GM19467 (cell line): ENCODE measurements around the gene GCLC.
"Not testable (repeated sequence)": the region's sequence is repeated elsewhere in the genome, so short reads cannot be mapped to it uniquely, and the experiment has no call there.

Experiments used
- ATAC-seq: cut with Tn5 transposase; IDR thresholded peaks from one replicate; pipeline ENCODE4 v1.9.1; 2021; ENCODE audit warnings: mild to moderate bottlenecking, moderate library complexity; ENCODE audit not compliant: unreplicated experiment

The GCLC gene

DNA sequence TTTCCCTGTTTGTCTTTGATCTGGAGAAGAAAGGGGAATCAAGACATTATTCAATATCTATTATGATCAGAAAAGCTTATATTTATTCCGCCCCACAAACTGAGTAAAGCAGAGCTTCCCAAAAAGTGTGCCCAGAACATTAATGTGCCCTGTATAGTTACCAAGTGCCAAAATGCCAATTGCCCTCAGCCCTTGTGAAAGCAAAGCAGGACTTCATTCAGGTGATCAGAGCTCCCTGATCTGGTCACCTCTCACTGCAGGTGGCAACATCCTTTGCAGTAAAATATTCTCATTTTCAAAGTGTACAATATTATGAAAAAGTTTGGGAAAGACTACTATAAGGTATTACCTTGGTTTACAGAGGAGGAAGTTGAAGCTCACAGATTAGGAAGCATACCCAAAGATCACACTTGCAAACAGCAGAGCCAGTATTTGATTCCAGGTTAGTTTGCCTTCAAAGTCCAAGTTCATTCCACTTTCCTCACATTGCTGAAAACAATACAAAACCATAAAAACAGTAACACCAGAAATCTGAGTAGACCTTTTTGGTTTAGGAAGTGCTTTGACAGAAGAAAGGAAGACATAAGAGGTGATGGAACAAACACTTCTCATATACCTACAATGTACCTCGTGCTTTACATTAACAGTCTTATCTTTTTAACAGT lies 19.6 kb upstream of the GCLC start:
- no peak for ATAC-seq

DNA sequence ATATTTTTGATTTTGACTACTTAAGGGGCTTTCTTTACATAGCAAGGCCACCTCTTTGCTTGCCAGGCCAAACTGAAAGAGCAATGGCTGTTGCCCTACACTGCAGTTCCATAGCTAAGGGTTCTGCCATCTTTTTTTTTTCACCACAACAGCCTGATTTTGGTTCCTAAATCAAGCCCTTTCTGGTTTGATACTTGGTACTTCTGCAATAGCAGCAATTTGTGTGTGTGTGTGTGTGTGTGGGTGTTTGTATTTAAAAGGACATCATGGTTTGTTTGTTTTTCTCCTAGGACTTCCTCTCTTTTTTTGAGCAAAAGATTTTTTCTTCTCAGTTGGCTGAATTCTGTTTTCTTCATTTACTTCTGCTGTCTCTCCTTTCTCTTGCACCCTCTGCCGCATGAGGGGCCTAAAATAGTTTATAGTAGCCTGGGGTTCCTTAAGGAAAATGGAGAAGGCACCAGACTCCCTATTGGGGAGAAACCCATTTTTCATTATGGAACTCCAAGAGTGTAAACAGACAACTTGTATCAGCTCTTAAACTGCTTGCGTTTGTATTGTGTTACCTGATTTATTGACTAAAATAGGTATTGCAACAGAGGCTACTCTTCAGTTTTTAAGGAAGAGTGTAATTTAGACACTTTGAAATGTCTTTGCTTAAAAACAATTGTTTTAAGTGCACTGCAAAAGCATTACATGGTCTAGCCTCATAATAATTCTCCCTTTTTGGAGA lies 12.2 kb upstream of the GCLC start:
- no peak for ATAC-seq

DNA sequence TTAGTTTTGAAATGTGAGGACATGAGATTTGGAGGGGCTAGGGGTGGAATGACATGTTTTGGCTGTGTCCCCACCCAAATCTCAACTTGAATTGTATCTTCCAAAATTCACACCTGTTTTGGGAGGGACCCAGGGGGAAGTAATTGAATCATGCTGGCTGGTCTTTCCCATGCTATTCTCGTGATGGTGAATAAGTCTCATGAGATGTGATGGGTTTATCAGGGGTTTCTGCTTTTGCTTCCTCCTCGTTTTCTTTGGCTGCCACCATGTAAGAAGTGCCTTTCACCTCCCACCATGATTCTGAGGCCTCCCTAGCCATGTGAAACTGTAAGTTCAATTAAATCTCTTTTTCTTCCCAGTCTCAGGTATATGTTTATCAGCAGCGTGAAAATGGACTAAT lies 8.7 kb upstream of the GCLC start:
- ATAC-seq: not testable (repeated sequence)

DNA sequence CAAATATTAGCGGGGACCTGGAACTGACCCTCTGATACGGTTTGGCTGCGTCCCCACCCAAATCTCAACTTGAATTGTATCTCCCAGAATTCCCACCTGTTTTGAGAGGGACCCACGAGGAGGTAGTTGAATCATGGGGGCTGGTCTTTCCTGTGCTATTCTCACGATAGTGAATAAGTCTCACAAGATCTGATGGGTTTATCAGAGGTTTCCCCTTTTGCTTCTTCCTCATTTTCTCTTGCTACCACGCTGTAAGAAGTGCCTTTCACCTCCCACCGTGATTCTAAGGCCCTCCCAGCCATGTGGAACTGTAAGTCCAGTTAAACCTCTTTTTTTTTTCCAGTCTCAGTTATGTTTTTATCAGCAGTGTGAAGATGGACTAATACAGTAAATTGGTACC lies 6.8 kb upstream of the GCLC start:
- ATAC-seq: not testable (repeated sequence)

DNA sequence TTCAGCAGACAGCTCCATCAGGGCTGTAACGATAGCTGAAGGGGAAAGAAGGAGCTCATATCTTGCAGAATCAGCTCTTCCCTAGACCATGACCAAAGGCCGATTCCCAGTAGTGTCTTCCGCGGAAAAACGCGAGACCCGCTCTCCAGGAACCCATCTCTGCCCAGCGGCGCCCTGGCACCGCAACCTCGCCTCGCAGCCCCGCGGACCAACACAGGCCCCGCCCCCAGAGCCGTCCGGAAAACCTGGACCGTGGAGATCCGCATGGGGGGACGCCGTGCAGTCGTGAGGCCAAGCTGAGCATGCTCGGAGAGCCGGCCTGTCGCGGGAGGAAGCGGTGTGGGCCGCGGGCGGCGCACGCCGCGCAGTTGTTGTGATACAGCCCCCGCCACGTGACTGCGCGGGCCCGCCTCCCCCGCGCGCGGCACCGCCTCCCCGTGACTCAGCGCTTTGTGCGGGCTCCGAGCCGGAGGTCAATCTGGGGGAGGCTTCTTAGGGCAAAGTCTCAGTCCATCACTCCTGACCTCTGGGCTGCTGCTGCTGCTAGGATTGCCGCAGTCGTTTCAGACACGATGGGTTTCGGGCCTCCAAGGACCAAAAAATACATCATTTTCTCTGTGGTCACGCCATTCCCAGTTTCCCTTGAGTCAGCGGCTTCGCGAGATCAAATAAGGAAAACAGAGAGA lies 3.1 kb upstream of the GCLC start:
- ATAC-seq: peak; percentile 80

DNA sequence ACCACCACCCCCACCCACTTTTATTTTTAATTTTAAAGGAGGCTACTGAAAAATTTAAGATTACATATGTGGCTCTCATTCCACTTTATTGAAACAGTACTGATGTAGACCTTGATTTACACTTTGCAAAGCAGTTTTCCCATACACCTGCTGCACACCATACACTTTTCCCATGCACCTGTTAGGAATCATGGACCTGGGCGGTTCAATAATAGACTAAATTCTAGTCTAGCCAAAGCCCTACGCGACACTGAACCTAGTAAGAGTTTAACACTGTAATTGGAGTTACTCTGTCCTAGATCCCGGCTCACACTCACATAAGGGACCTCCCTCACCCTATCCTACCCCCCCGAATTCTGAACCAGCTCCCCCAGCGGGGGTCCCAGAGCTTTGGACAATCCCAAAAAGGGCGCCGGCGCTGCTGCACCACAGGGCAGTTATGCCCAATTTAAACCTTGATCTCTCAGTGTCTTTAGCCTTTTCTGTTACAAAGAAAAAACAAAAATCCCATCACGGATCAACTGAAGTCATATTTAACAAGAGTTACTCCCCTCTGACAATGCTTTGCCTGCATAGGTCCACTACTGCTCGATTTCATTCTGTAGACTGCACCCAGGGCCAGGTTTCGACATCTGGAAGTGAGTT lies 2.4 kb upstream of the GCLC start:
- ATAC-seq: peak; percentile 6

DNA sequence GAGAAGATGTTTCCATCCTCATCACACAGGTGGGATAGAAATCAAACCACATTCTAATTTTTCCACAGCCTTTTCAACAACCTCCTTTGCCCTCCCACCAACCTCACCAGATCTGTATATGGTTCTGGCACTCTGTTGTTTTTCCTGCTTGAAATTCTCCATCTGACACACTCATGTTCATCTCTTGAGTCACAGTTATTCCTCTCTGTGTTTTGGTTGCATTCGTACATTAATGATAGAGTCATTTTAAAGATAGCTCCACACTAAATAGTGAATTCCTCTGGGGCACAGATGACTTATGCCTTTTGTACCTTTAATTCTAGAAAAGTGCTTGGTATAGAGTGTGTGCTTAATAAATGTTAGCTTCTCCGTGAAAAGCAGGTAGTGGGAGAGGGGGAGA lies 1.4 kb upstream of the GCLC start:
- ATAC-seq: no peak

DNA sequence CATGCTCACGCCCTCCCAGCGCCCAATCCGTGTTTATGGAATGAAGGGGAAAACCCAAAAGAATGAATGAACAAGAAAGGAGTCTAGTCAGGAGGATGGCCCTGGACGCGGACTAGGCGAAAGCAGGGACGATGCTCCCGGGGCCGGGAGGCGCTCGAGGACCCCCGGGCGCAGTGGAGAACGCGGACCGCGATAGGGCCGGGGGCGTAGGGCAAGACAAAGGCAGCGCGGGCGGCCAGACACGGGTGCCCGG lies 758 bp downstream of the GCLC start:
- ATAC-seq: no peak

DNA sequence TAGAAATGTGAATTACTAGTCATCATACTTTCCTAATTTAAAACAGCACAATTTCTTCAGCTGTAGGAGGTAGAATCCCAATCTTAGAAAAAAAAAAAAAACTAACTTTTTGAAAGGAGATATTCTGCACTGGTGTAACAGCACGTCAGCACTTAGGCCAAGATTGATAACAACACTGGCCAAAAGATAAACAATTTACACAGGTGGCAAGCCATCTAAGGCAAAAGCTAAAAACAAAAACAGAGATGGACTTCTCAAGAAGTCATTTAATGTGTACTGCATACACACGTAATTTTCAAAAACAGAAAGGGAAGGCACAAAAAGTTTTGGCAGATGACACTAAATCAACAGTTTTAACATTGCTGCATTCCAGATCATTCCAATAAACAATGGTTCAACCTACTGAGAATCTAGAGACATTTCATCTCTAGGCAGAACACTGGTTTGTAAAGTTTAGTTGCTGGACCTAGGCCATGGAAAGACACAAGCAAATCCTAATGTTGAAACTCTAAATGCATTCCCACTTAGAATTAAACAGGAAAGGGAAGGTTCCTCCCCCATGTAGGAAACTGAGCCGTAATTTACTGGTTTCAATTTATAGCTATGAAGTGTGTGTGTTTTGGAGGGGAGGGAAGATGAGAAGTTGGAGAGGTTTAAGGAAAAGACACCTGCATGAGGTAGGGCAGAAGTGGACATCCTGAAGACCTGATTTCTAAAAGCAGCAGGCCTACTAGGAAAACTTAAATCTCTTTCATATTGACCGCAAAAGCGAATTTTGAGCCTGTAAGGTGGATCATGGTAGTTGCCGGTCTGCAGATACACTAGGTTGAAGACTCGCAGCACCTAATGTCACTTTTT lies 1.3 kb downstream of the GCLC start:
- ATAC-seq: no peak

DNA sequence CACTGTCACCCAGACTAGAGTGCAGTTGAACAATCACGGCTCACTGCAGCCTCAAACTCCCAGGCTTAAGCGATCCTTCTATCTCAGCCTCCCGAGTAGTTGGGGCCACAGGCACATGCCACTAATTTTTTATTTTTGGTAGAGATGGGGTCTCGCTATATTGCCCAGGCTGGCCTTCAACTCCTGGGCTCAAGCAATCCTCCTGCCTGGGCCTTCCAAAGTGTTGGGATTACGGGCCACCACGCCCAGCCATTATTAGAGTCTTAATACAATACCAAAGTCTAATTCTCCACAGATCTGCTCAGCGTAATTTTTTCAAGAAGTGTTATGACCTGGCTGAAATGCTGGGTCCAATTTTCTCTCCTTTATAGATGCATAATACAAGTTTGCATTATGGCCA lies 3.0 kb downstream of the GCLC start:
- ATAC-seq: no peak

DNA sequence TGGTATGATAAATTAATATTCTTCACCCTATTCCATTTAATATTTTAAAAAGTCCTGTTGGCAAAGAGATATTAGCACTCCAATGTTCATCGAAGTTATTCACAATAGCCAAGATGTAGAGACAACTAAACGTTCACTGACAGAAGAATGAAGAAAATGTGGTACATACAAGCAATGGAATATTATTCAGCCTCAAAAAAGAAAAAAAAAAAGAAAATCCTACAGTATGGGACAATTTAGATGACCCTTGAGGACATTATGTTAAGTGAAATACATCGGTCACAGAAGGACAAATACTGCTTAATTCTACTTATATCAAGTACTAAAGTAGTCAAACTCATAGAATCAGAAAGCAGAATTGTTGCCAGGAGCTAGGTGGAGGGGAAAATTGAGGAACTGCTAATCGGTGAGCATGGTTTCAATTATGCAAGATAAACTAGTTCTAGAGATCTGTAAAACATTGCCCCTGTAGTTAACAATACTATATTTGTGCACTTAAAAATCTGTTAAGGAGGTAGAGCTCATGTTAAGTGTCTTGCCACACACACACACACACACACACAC lies 4.7 kb downstream of the GCLC start:
- no peak for ATAC-seq

DNA sequence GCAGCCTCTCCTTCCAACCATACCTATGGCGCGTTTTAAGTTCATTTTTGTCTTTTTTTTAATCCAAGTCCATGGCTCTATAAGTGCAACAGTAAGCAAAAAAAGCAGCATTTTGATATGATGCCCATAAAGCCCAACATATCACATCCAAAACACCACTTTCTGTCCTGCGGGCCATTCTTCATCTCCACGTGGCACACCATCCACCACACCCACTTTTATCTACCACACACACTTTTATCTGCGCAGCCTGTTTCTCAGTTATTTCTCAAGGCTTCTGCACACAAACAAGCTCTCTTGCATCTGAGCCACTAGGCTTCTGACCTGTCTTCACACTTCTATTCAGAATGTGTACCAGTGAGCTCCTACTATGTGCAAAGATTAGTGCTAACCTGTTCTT lies 5.3 kb downstream of the GCLC start:
- no peak for ATAC-seq

DNA sequence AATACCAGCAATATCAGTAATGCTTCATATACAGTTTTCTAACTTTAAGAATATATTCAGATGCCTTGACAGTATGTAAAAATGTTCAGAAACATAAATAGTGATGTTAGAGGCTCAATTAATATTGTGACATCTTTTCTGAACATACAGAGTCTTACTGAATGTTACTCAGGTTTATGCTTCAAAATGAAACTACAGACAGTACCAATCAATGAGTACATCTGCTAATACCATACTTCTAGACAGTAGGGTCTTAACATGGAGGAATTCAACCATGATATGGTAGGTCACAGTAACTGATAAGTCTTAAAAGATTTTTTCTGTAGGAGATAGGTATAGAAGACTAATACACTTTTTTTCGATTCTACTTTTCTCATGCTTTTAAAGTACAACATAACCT lies 8.3 kb downstream of the GCLC start:
- no peak for ATAC-seq

DNA sequence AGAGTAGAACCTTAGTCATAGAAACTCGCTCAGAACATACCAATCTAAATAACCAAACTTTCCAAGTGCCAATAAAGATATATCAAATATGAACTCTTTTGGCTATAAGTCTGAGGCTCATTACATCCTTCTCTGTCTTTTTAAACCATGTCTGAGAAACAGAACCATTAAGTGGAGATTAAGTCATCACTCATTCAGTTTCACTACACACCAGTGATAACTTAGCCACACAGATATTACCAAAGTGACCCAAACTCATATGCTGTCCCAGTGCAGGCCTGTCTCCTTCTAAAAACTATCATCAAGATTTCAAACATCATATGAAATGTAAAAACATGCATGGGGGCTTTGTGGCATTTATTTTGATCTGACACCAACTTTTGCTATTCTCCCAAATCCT lies 12.0 kb downstream of the GCLC start:
- no peak for ATAC-seq

DNA sequence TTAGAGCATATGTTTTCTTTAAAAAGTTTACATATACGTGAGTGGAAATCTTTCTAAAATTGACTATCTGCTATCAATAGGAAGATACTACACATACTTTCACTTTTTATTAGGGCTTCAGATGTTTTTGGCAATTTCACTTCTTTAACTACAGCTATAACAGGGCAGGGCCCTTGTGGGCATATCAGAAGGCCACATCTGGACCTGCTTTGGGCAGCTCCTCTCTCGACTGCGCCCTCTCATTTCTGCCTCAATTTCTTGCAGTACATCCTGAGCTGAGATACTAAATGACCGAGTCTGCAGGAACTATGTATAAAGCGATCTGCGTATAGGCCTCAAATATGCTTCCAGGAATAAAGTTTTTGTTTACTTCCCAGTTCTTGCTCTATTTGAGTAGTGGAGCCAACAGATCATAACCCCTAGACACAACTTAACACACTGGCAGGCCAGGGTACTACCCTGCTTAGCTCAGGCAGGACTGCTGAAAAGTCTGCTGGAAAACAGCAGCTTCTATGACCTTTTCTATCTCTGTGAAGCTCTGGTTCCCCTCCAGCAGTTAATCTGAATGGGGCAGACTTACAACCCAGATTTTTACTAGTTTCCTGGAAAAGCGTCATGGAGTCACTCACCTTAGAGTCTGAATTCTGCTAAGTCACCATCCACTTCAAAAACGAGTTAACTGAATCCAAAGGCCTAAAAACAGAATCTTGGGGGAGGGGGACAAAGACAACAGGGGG lies 12.7 kb downstream of the GCLC start:
- no peak for ATAC-seq

DNA sequence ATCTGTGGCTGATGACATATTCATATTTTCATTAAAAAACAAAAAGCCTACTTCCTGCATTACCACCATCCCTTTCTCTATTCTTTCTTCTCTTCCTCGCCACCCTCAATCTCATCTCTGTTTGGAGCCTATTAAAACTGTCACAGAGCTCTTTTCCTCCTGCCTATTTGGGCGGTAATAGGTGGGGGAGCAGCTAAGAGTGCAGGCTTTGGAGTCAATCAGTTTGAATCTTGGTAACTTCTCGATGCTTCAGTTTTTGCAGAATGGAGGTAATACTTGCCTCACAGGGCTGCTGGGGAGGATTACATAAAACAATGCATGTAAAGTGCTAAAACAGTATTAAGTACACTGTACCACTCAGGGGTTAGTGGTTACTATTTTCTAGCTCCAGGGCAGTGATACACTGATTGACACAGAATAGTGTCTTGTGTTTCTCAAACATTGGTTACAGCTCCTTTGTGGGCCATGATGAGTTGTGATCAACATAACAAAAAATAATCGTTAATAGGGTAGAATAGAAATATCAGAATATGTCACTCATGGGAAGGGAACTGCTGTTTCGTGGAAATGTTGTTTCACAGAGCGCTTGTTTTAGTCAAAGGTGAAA lies 14.0 kb downstream of the GCLC start:
- no peak for ATAC-seq

DNA sequence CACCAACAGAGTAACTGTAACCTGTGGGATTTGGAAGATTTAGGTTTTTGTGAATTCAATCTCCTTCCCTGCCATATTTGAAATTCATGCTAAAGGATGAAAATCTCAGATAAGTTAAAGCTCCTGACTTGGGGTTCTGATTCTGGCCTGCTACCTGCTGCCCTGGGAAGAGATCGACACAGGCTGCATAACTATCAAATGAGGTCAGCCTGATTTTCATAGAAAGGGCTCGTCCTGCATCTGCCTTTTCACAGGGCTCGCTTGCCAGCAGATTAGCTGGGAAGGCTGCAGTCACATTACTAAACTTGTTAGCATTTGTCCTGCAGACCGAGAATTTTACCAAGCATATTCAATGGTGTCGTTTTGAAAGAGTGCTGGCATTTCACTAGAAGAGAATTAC lies 14.6 kb downstream of the GCLC start:
- ATAC-seq: no peak

DNA sequence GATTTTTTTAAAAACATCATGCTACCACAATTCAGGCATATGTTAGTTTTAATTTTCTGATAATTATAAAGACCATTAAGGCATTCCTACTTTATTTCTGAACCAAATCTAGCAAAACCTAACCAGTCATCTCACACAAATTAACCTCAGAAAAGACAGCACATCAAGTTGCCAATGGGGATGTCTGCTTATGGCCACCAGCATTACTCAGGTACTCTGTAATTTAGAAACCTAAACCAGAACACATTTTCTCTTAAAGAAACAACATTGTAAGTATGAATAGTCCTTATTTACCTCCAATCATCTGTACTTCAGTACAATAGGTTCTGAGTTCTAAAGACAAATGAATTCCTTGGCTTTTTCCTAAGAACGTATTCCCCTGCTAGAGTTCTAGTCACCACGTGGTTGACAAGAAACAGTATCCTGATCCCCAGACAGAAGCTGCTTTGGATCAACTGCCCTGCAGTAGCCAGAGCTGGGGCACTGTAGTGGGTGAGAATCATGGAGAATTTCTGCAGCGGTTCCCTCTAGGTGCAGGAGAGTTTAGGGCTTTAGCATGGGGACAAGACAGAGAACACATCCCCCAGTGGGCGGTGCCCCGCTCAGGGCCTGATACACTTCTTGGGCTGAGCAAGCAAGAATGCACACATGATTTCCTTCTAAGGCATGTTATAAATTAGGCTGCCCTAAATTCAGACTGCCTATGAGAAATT lies 15.4 kb downstream of the GCLC start:
- ATAC-seq: no peak

DNA sequence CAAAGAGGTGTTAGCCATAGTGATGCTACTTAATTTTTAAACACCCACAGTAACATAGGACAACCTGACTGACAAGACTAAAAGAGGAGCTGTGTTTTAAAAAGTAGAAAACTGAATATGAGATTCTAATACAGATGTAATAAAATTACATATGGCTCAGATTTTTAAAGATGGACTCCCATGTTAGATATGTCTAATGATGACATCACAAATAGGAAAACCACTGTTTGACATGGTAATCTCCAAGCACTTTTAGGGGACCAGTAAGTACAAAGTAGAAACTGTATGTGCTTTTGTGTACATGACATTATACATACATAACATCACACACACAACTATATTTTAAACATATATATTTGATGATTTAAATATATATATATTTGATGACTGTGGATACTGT lies 16.8 kb downstream of the GCLC start:
- ATAC-seq: no peak
